NCI-H748 (cell line): ENCODE data around the gene CEACAM6.
"Not testable (repeated sequence)": the region's sequence is repeated elsewhere in the genome, so short reads cannot be mapped to it uniquely, and the experiment has no call there.

ENCODE experiments used
- DNase-seq: peaks from one replicate; lab custom pipeline; 2025; ENCODE audit not compliant: unreplicated experiment; lab: John Stamatoyannopoulos, UW

Gene CEACAM6

DNA sequence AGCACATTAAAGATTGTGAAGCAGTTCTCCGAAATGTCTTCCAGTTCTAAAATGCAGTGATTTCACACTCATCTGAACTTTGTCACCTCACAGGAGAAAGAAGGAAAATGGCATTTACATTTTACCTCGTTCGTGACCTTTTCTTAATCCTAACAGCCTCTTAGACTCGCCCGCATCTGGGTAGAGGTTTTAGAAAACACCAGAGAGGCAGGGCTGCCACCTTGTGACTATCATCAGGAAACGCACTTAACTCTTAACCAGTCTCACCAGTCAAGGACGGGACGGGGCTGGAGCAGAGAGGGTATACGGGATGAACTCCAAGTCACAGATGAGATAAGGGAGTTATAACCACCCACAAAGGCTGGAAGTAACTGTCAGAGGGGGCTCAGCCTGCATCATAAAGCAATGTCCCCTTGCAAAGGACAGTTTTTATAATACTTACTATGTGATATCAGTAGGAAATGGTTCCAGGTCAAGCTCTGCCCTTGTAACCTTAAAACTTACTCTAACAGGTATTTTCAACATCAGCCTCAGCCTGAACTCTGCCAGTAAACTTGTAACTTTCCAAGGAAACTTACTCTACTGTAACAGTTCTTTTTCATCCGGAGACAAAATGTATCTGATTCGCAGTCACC, 8.6 kb upstream of the CEACAM6 start:
- peak; percentile 90 for DNase-seq

- DNase-seq: no peak
Measured at GRCh38 chr19:41748012-41748411, 7.3 kb upstream of the CEACAM6 start.

DNA sequence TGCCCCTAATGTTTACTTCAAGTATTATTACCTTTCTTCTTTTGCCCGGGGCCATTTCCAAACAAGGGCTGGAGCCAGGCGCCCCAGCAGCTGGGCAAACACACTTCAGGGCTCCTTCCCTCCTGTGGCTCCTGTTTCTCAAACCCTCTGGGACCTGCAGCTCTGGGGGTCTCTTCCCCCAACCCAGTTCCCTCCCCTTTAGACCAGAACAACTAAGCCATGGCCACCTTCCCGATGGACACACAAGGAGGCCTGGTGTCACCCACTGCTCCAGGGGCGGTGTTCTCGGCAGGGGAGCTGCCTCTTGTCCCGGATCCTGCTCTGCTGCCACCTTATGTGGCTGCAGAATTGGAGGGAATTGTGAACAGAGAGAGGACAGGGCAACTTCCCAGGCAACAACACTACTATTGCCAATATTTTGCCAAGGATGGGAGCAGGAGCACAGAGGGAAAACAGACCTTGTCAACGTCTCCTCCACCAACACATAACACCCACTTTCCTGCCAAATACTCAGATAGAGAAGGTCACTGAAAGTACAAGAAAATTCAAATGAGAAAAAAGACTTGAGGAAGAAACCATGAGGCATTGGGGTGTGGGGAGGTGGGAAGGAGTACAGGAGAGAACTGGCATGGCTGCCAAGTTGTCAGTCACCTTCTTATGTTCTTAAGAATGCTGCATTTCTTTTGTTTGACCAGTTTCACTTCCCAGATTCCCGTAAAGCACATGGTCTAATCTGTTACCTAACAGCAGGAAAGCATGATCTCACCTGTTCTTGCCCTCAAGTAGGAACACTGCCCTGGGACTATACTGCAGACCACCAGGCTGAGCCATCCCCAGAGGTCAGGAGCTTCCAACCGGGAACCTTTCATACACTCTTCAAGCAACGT, 4.8 kb upstream of the CEACAM6 start:
- DNase-seq: peak; percentile 53

- DNase-seq: peak; percentile 79
Measured at GRCh38 chr19:41753159-41753558, 2.2 kb upstream of the CEACAM6 start.

- peak; percentile 75 for DNase-seq
Measured at GRCh38 chr19:41753936-41754529, 1.3 kb upstream of the CEACAM6 start.

GRCh38 chr19:41758846-41759245, 3.5 kb downstream of the CEACAM6 start:
- DNase-seq: no peak

GRCh38 chr19:41767115-41767514, 11.8 kb downstream of the CEACAM6 start:
- DNase-seq: no peak

DNA sequence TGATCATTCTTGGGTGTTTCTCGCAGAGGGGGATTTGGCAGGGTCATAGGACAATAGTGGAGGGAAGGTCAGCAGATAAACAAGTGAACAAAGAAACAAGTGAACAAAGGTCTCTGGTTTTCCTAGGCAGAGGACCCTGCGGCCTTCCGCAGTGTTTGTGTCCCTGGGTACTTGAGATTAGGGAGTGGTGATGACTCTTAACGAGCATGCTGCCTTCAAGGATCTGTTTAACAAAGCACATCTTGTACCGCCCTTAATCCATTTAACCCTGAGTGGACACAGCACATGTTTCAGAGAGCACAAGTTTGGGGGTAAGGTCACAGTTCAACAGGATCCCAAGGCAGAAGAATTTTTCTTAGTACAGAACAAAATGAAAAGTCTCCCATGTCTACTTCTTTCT, 12.8 kb downstream of the CEACAM6 start:
- not testable (repeated sequence) for DNase-seq

DNA sequence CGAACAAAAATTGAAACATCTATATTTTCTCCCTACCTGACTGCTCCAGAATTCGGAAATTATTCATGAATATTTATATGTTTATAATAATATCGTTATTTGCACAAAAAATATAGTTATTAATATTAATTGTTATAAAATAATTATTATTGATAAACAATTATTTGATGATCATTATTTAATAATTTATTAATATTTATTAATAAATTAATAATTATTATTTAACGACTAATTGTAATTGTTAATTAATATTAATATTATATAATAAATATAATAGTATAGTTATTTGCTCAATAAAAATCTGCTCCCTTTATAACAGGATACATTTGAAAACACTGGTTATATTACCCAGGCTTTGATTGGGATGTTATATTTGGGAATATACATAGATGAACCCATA, 14.3 kb downstream of the CEACAM6 start:
- DNase-seq: no peak

DNA sequence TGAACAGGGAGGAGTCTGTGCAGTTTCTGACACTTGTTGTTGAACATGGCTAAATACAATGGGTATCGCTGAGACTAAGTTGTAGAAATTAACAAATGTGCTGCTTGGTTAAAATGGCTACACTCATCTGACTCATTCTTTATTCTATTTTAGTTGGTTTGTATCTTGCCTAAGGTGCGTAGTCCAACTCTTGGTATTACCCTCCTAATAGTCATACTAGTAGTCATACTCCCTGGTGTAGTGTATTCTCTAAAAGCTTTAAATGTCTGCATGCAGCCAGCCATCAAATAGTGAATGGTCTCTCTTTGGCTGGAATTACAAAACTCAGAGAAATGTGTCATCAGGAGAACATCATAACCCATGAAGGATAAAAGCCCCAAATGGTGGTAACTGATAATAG, 16.1 kb downstream of the CEACAM6 start:
- no peak for DNase-seq

DNA sequence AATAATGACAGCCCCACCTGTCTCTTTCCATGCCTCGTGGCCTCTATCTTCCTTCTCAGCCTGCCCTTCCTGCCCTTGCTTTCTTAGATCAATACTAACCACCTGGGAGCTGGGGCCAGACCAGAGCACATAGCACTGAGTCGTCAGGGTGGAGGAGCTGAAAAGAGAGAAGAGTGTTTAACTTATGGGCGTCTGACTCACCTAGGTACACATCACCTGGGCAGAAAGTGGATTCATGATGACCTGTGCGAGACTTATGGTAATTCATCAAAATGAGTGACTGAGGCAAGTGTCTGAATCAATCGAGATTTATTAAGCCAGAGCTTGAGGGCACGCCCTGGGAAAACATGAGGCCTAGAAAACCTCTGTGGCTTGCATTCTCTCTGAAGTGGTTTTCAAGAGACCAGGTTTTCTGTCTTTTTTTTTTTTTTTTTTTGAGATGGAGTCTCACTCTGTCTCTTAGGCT, 19.2 kb downstream of the CEACAM6 start:
- DNase-seq: peak; percentile 98

- no peak for DNase-seq
Measured at GRCh38 chr19:41776700-41777099, 21.4 kb downstream of the CEACAM6 start.

- DNase-seq: no peak
Measured at GRCh38 chr19:41783612-41784011, 28.3 kb downstream of the CEACAM6 start.

- DNase-seq: no peak
Measured at GRCh38 chr19:41784312-41784711, 29.0 kb downstream of the CEACAM6 start.

DNA sequence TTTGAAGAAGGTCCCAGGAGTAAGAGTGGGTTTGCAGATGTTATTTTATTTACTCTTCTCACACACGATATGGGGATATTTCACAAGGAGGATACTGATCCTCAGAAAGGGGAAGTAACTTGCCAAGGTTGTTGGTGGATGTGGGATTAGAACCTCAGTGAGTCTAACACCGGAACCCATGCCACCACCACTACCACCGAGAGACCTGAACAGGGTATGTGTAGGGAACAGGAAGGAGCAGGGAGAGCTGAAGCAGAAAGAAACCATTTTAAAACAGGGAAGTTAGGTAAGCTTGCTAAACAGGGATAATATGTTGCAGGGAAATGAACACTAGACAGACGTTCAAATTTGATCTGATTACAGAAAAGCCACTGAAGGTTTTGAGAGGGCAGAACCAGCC, 29.4 kb downstream of the CEACAM6 start:
- DNase-seq: no peak

GRCh38 chr19:41785653-41786052, 30.3 kb downstream of the CEACAM6 start:
- peak; percentile 85 for DNase-seq

- DNase-seq: no peak
Measured at GRCh38 chr19:41787055-41787454, 31.7 kb downstream of the CEACAM6 start.

DNA sequence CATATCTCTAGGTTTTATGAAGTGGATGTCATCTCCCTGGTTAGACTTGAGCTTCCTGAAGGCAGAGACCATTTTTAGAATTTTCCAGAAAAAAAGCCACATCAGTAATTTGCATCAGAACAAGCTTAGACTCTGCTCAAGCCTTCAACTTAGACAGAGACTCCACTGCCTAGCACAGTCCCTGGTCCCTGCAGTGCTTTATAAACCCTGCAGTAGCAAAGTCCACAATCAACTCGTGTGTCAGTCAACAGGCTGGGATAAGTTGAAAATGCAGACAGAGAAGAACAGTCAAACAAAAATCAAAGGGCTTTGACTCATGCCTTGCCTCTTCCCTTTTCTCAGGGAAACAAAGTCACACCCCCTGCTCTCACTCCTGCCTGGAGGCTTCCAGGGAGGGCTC, 33.2 kb downstream of the CEACAM6 start:
- DNase-seq: not testable (repeated sequence)

GRCh38 chr19:41789053-41789452, 33.7 kb downstream of the CEACAM6 start:
- DNase-seq: peak; percentile 56

- no peak for DNase-seq
Measured at GRCh38 chr19:41792513-41793413, 37.4 kb downstream of the CEACAM6 start.

- DNase-seq: no peak
Measured at GRCh38 chr19:41793414-41793727, 38.0 kb downstream of the CEACAM6 start.
